AG09319 (cell line): ENCODE data around the gene KRT222.

Source experiments
- DNase-seq: peaks from one replicate; pipeline ENCODE4 v3.0.0-alpha.2; 2010; ENCODE audit warnings: low read depth; ENCODE audit errors: extremely low read depth
- CTCF ChIP-seq: IDR thresholded peaks from 2 replicates; pipeline ENCODE4 v1.5.1; 2011; ENCODE audit warnings: low read depth, mild to moderate bottlenecking, inconsistent platforms, low read length, moderate library complexity

KRT222 gene

GRCh38 chr17:40617678-40618240, 47.2 kb downstream of the KRT222 start:
- no peak for TF ChIP-seq CTCF
- DNase-seq, result peak; percentile 12

GRCh38 chr17:40616592-40616991, 48.4 kb downstream of the KRT222 start:
- TF ChIP-seq CTCF, result no peak
- no peak for DNase-seq

- TF ChIP-seq CTCF, result no peak
- DNase-seq, result no peak
Observed at GRCh38 chr17:40615841-40616476, 49.0 kb downstream of the KRT222 start.

GRCh38 chr17:40615068-40615840, 49.7 kb downstream of the KRT222 start:
- DNase-seq, result no peak
- peak; percentile 33 for TF ChIP-seq CTCF

DNA sequence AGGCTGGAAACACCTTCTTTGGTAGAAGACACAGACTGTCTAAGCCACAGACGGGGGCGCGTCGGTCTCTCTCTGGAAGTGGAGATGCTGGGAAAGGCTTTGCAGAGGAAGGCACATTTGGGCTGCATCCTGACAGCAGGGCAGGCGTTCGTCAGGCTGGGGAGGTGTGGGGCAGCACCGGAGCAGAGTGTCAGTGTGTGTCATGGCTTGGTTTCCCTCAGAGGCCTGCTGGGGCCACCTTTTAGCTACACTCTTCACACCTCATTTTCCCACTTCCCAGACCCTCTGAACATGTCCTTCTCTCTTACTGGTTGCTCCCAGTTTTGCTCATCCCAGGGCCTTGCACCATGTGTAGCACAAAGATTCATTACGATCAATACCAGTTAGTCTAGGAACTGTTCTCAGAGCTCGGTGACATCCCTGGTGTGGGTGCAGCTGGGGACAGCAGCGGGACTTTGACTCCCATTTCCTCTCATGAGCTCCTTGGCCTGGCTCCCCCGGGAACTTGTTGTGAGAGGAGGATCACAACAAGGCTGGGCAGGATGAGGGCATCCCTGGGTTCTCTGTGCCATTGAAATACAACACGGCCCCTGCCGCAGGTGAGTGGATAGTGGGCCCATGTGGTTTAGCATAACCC, 50.4 kb downstream of the KRT222 start:
- TF ChIP-seq CTCF, result no peak
- DNase-seq, result no peak

DNA sequence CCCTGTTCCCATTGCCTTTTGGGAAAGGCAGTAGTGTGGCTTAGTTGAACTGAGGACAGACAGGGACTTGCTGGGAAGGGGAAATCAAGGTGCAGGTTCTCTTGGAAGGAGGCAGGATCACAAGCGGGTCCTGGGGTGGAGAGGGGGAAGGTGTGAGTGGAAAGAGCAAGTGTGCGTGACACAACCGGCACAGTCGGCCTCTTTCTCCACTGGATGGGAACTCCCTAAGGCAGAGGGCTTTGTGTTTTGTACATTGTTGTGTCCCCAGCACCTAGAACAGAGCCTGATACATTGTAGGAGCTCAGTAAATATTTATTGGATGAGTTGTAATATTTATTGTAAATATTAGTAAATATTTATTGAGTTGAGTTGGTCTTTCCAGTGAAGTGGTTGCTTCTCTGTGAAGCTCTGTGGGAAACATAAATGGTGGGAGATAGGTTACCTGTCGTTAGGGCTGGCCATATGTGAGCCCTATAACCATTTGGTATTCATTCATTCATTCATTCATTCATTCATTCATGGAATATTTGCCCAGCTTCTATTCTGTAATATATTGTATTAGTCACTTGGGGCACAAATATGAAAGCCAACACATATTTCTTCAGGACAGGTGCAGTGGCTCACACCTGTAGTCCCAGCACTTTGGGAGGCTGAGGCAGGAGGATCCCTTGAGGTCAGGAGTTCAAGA, 51.4 kb downstream of the KRT222 start:
- no peak for DNase-seq
- TF ChIP-seq CTCF, result no peak
